ENCODE data around the gene CCDC43.

- TF ChIP-seq CTCF (IDR thresholded peaks at IDR 0.05): no peak
- no peak for TF ChIP-seq POLR2AphosphoS5 (IDR thresholded peaks at IDR 0.05)
- TF ChIP-seq POLR2A (IDR thresholded peaks at IDR 0.05; ENCODE audit: low read depth): no peak
- no peak for TF ChIP-seq EP300 (IDR thresholded peaks at IDR 0.05)
Observed at GRCh38 chr17:44653954-44654353, 35.6 kb downstream of the CCDC43 start.

All from esophagus muscularis mucosa (tissue), 4 donors.